ENCODE measurements around the gene CAMSAP2. TPM values are rescaled to one million over a fixed set of nuclear protein-coding genes. Genes with fewer than 3 reads are reported as not detected.

Gene CAMSAP2
- total and polyA plus RNA-seq, 12 donors, result 7.0 to 47.1 (median 38.1) TPM

DNA sequence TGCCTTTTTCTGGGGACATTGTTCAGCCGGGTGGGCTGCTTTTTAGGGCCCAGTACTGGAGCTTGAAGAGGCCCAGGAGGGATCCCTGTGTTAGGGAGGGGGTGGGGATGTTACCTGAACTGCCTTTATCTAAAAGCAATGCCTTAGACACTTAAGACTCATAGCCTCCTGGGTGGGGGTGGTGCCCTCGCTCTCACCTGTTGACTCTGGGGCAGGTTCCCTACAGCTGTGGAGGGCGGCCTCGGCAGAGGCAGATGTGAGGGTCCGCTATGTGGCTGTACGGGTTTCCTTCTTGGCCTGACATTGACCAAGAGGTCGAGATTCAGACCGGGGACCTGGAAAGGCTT, 156.7 kb downstream of the CAMSAP2 start:
- no peaks in the 10 kb centered on the region for H3K36me3 ChIP-seq
- intact Hi-C loops (cut with DNase I), result no loop called here
- H3K4me3 ChIP-seq, result no peak overlapping the region
- no peak overlapping the region for H3K27ac ChIP-seq
- H3K27me3 ChIP-seq, result peaks cover 0 to 37% (median 24%) of the 10 kb centered on the region in 7 donors
- 88 to 91% methylated on average over 8 of the region's 8 CpGs for WGBS, 2 donors
- peaks cover 4 to 21% (median 13%) of the 10 kb centered on the region in 9 donors for H3K4me1 ChIP-seq
- no peaks in the 10 kb centered on the region for H3K9me3 ChIP-seq
- DNase-seq (no peak), ATAC-seq (no peak)
- TF ChIP-seq, protein P1, sequence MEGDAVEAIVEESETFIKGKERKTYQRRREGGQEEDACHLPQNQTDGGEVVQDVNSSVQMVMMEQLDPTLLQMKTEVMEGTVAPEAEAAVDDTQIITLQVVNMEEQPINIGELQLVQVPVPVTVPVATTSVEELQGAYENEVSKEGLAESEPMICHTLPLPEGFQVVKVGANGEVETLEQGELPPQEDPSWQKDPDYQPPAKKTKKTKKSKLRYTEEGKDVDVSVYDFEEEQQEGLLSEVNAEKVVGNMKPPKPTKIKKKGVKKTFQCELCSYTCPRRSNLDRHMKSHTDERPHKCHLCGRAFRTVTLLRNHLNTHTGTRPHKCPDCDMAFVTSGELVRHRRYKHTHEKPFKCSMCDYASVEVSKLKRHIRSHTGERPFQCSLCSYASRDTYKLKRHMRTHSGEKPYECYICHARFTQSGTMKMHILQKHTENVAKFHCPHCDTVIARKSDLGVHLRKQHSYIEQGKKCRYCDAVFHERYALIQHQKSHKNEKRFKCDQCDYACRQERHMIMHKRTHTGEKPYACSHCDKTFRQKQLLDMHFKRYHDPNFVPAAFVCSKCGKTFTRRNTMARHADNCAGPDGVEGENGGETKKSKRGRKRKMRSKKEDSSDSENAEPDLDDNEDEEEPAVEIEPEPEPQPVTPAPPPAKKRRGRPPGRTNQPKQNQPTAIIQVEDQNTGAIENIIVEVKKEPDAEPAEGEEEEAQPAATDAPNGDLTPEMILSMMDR (IDR thresholded peaks at IDR 0.05), result no peak

DNA sequence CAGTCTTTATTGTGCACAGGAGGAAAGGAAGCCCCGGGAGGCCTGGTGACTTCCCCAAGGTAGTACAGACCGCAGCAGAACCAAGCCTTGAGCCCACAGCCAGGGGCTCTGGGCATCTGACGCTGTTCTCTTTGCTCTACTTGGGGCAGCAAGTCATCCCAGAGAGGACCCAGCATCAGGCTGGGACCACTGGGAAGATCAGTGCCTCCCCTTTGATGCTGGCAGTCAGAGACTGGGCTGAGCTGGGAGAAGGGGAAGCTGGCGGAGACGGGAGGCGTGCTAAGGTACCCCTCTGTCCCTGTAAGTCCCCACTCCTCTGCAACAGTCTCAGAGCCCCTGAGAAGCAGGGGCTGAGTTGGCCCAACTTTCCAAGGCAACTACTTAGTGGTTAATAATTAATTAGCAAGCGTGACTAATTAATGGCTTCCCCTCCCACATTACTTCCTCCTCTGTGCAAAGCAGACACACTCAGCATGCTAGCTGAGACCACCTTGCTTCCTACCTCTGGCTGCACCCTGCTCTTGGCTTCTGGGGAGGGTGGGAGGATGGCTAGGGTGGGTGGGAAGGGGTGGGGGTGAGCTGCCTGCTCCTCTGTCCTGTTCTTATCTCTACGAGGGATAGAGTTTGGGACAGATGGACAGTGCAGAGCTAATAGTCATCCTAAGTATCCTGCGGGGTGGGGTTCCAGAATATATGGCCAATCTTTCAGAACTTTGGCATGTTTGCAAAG, 157.3 kb downstream of the CAMSAP2 start:
- intact Hi-C loops (cut with DNase I), result no loop called here
- no peak for ATAC-seq
- Histone ChIP-seq H3K9me3 (no peaks in the 10 kb centered on the region), H3K36me3 (no peaks in the 10 kb centered on the region), H3K27ac (no peak overlapping the region), H3K27me3 (peaks cover 0 to 32% (median 22%) of the 10 kb centered on the region in 7 donors), H3K4me3 (no peak overlapping the region), H3K4me1 (peaks cover 4 to 16% (median 10%) of the 10 kb centered on the region in 9 donors)
- no peak for DNase-seq
- TF ChIP-seq, protein P1 (IDR thresholded peaks at IDR 0.05), result no peak
- 88 to 89% methylated on average over 9 of the region's 9 CpGs for WGBS, 2 donors

DNA sequence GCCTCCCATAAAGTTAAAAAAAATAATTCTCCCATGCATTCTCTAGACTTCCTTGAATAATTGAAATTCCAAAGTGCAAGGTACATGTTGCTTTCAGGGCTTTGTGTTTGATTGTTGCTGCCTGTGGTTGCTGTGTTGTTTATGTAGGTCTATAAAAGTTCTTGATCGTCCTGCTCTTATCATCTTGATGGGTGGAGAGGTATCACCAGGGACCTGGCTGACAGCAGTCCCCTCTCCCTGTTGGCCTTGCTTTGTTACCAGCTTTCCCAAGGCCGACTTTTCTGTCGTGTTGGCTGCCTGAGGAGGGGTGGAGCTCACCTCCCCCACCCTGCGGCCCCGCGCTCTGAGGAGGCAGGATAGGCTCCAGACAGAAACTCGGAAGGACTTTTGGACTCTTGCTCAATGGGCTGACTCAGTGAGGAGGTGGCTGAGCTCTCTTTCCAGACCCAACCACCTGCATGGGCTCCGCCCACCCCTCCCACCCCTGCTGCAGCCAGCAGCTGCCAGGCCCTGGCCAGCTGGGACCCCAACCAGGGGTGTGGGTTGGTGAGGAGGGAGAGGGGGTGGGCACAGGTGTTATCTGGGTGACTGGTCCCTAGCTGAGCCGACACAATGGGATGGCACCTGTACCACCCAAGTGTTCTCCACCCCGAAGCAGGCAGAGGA, 158.0 kb downstream of the CAMSAP2 start:
- H3K27me3 ChIP-seq, result peaks cover 0 to 25% (median 16%) of the 10 kb centered on the region in 7 donors
- H3K9me3 ChIP-seq, result no peaks in the 10 kb centered on the region
- H3K36me3 ChIP-seq, result no peaks in the 10 kb centered on the region
- 78 to 82% methylated on average over 10 of the region's 10 CpGs for WGBS, 2 donors
- no peak overlapping the region for H3K27ac ChIP-seq
- TF ChIP-seq, protein P1 (IDR thresholded peaks at IDR 0.05), result no peak
- intact Hi-C loops (cut with DNase I), result no loop called here
- no peak for ATAC-seq
- no peak overlapping the region for H3K4me3 ChIP-seq
- H3K4me1 ChIP-seq, result peaks cover 0 to 9% (median 3%) of the 10 kb centered on the region in 9 donors
- DNase-seq, result no peak

DNA sequence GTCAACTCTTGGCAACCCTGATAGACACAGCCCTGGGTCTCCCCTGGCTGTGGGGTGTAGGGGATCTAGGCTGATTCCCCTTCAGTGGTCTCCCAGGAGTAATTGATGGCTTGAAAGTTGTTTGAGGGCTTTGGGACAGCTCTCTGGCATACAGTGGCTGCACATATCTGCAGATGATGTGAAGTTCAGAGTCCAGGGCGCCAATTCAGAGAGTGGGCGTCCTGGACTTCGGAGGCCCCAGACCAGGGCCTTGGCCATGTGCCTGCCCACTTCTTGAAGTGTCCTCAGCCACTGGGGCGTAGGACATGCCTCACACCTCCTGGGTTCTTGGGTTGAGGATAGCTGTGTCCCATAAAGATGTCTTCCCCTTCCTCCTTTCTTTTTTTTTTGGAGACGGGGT, 158.6 kb downstream of the CAMSAP2 start:
- no peaks in the 10 kb centered on the region for H3K9me3 ChIP-seq
- H3K27ac ChIP-seq, result no peak overlapping the region
- intact Hi-C loops (cut with DNase I), result no loop called here
- TF ChIP-seq, protein P1 (IDR thresholded peaks at IDR 0.05), result no peak
- H3K27me3 ChIP-seq, result peaks cover 0 to 20% (median 10%) of the 10 kb centered on the region in 7 donors
- H3K4me3 ChIP-seq, result no peak overlapping the region
- DNase-seq, result no peak
- peaks cover 0 to 4% (median 0%) of the 10 kb centered on the region in 9 donors for H3K4me1 ChIP-seq
- 87 to 92% methylated on average over 5 of the region's 5 CpGs for WGBS, 2 donors
- no peaks in the 10 kb centered on the region for H3K36me3 ChIP-seq
- ATAC-seq, result no peak
